GM21529 (cell line): ENCODE measurements around the gene SLC35A3.
"Not testable (repeated sequence)": the region's sequence is repeated elsewhere in the genome, so short reads cannot be mapped to it uniquely, and the experiment has no call there.

ENCODE experiments used
- ATAC-seq: cut with Tn5 transposase; IDR thresholded peaks from one replicate; pipeline ENCODE4 v1.9.1; 2021; ENCODE audit not compliant: unreplicated experiment

SLC35A3 gene

DNA sequence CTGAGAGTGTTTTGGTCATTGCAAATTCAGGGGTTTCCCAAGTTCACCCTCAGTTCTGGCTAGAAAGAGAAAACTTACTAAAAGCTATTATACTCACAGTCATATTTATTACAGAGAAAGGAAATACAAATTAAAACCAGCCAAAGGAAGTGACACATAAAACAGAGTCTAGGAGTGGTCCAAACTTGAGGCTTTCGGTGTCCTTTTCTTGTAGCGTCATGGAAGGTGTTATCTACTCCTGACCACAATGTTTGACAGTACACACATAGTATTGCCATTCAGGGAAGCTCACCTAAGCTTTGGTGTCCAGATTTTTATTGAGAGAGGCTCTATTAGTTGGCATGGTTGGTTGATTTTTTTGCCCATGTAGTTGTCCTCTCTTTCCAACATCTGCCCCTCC, 59.0 kb downstream of the SLC35A3 start:
- no peak for ATAC-seq

DNA sequence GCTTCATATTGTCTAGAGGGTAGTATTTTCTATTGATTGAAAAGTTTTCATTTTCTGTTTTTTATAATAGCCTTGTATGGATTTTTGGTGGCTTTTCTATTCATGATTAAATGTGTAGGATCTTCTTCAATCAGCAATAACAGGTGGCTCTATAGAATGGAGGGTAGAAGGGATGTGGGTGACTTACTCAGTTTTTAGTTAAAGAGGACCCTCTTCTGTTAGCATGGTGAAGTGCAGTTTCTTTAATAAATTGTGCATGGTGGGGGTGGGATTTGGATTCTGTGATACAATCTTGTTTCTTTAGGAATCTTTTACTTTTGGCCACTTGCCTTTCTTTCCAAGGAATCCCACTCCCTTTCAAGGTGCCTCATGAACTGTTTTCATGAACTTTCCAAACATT, 64.7 kb downstream of the SLC35A3 start:
- no peak for ATAC-seq

DNA sequence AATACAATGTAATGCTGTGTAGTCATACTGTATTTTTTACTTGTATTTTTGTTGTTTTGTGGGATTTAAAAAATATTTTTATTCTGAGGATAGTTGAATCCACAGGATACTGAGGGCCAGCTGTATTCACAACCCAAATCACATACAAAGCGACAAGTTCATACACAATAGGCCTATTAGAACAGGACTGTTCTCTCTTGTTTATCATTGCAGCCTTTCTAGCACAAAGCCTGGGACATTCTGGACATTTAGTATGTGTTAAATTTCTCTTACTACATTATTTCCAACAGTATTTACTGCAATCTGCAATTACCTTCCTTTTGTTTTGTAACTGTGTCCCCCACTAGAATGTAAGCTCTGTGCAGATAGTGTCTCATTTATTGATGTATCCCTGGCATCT, 65.4 kb downstream of the SLC35A3 start:
- ATAC-seq: no peak

DNA sequence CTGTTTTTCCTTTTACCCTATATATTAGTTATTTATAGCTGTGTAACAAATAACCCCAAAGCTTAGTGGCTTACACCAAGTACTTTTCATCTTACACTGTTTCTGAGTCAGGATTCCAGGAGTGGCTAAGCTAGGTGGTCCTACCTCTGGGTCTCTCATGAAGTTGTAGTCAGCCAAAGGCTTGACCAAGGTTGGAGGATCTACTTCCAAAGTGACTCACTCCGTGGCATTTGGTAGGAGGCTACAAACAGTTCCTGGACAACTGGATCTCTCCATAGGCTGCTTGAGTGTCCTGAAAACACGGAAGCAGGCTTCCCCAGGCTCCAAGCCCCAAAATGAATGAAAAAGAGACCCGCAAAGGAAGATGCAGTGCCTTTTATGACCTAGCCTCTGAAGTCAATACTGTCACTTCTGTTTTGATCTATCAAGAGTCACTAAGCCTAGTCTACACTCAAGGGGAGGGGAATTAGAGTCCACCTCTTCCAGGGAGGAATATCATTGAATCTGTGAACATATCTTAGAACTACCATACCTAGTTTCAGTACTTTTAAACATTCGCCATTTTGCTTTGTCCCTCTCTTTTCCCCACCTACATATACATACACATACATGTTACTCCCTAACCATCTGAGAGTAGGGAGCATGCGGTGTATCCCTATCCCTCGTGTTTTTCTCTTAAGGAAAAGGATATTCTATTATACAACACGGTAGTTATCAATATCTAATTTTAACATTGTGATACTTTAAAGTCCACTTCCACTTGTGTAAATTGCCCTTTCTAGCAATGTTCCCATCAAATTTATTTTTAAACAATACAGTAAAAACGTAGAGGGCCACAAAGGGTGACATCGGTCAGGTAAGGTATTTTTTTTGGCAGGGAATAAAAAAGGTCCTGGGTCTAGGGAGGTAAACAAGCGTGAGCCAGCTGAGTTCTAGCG, 67.2 kb downstream of the SLC35A3 start:
- peak; percentile 0 for ATAC-seq

DNA sequence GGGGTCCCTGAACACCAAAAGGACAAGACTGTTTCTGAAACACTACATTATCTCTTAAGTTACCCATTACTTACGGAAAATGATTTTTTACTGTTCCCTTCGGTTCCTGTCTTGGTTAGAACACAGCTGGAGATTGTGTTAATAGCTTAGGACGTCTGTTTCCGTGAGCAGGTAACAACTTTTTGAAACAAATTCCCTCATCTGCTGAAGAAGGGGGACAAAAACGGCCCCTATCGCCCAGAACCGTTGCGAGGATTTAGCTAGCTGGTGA, 67.8 kb downstream of the SLC35A3 start:
- no peak for ATAC-seq

- ATAC-seq: peak; percentile 79
Observed at GRCh38 chr1:100037927-100038659, 68.3 kb downstream of the SLC35A3 start.

DNA sequence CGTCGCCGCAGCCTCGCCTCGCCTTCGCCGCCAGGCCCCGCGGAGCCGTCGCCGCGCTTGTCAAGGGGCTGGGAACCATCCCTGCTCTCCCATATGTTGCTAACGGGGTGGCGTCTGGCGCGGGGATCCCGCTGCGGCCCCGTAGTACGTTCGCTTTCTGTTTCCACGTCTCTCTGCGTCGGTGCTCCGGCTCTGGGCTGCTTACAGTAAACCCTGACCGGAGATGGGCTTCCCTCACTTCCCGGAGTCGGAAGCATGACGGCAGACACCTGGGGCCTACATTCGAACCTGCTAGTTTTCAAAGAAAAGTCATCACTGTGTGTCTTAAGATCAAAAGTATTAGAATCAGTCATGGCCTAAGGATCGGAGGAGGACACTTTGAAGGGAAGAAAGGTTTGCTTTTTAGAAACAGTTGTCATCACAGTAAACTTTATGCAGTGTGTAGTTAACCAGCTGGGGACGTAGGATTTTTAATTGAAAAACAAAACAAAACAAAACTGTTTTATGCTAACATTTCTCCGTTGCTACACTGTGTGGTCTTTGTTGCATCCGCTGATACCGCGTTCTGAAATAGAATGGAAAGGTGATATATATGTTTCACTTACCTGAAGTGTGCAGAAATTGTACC, 69.0 kb downstream of the SLC35A3 start:
- peak; percentile 58 for ATAC-seq

DNA sequence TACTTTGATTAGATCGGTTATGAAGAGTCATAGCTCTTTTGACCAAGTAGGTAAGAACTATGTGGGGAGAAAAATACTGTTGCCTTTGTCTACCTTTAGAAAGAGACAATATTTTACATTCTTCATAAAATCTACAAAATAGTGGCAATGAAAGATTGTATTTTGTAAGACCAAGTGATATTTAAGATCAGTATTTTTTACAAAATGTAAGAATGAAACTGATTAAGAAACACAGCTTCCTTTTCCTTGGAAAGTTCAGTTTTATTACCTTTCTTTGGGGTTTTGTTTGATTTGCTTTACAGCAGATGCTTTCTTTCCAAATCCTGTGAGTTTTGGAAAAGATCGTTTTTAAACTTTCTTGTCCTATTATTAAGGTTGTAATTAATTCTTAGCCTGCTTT, 69.8 kb downstream of the SLC35A3 start:
- ATAC-seq: no peak

- ATAC-seq: no peak
Observed at GRCh38 chr1:100045206-100045605, 75.4 kb downstream of the SLC35A3 start.

DNA sequence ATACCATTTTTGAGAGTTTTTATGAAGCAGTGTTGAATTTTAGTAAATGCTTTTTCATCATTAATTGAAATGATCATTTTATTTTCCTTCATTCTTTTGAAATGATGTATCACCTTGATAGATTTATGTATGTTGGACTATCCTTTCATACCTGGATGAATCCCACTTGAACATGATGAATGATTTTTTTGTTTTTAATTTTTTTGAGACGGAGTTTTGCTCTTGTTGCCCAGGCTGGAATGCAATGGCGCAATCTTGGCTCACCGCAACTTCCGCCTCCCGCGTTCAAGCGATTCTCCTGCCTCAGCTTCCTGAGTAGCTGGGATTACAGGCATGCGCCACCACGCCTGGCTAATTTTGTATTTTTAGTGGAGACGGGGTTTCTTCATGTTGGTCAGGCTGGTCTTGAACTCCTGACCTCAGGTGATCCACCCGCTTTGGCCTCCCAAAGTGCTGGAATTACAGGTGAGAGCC, 77.5 kb downstream of the SLC35A3 start:
- not testable (repeated sequence) for ATAC-seq

- no peak for ATAC-seq
Observed at GRCh38 chr1:100050139-100050538, 80.3 kb downstream of the SLC35A3 start.

- ATAC-seq: no peak
Observed at GRCh38 chr1:100051401-100051800, 81.6 kb downstream of the SLC35A3 start.

DNA sequence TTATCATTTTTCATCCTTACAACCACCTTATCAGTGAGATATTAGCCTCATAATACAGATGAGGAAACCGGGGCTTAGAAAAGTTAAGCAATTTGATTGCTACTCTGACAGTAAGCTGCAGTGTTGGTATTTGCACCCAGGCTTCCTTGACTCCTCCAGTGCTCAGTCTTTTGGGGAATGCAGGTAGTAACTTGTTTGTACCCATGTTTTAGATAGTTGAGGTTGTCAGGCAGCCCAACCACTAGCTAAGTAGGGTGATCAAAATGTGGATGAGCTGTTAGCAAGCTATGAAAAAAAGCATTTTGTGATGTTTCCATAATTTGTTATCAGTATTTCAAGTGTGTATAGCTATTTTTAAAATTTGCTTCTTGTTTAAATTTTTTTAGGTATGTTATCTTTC, 82.1 kb downstream of the SLC35A3 start:
- no peak for ATAC-seq

DNA sequence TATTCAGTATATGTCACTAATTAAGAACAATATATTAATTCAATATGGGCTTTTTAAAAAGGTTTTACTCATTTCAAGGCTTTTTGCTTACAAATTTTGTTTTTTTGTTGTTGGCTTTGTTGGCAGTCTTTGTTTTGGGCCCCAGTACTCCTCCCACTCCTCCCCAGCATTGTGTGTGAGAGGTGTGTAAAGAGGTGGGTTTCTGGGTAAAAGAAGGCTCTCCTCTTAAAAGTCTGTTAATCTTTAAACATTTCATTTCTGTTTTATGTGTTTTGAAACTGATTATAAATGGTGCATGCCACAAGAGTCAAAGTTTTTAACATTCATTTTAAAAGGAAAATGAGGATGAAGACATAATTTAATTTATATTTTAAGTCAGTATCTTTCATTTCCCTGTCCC, 83.3 kb downstream of the SLC35A3 start:
- ATAC-seq: no peak

- ATAC-seq: no peak
Observed at GRCh38 chr1:100053727-100054126, 83.9 kb downstream of the SLC35A3 start.

DNA sequence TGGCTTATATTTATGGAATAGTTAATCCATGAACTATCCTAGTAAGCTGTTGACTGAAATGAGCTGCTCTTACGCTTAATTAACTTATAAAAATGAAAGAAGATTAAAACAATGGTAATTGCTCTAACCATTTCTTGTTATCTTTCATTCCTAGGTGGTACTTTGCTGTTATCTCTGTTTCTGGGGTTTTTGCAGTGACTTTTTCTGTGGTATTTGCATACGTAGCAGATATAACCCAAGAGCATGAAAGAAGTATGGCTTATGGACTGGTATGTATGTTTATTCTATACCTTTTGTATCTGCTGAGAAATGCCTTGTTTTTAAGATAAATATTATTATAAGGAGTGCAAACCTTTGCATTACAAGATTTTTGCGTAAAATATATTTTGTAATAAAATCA, 91.9 kb downstream of the SLC35A3 start:
- ATAC-seq: no peak

DNA sequence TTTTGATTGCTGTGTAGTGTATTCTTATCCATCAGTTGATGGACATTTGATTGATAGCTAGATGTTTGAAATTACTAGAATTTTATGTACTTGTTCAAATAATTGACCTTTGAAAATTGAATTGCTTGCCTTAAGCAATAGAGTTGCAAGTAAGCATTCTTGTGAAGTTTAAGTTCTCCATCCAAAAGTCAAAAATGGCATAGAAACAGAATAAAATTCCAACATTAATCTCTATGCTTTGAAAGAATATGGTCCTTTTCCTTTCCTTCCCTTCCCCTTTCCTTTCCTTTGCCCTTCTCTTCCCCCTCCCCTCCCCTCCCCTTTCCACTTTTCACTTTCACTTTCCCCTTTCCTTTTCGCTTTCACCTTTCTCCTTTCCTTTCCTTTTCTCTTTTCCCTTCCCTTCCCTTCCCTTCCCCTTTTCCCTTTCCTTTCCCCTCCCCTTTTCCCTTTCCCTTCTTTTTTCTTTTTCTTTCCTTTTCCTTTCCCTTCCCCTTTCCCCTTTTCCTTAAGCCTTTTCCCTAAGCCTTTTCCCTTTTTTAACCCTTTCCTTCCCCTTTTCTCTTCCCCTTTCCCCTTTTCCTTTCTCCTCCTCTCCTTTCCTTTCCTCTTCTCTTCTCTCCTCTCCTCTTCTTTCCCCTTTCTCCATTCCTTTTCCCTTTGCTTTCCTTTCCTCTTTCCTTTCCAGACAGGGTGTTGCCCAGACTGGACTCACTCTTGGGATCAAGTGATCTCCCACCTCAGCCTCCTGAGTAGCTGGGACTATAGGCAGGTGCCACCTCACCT, 95.6 kb downstream of the SLC35A3 start:
- no peak for ATAC-seq

DNA sequence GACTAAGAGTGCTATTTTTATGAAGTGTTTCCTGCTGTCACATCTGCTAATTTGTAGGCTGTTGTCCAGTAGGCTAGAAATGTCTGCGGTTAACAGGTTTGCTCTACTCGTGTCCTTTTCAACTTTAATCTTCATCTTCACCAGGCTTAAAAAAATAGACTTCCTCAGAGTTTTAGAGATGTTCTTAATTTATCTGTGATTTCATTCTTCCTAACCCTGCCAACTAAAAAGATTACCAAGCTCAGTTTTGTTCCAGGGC, 96.1 kb downstream of the SLC35A3 start:
- ATAC-seq: no peak

DNA sequence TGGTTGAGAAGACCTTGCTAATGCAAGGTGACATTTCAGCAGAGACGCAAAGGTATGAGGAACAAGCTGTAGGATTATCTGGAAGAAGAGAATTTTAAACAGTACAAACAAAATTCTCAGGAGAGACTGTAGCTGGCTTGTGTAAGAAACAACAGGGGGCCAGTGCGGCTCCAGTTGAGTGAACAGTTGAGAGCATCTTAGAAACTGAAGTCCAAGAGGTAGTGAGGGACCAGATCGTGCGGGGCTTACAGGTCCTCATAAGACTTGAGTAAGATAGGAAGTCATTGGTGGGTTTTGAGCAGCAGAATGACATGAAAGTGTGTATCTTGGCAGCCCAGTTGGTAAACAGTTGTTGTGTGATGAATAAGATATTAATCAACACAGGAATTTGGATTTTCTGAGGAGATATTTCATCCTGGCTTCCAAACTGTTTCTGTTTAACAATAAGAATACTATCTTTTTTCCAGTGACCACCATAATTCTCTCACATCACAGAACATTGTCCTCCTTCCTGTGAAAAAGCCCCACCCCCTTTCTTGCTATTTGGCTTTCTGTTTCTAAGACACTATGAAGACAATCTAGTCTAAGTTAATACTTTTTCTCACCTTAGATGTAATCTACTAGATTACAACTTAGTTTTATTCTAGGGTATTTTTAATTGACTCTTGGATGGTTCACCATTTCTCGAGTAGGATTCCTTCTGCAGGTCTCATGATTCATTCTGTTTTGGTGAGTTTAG, 100.6 kb downstream of the SLC35A3 start:
- no peak for ATAC-seq

DNA sequence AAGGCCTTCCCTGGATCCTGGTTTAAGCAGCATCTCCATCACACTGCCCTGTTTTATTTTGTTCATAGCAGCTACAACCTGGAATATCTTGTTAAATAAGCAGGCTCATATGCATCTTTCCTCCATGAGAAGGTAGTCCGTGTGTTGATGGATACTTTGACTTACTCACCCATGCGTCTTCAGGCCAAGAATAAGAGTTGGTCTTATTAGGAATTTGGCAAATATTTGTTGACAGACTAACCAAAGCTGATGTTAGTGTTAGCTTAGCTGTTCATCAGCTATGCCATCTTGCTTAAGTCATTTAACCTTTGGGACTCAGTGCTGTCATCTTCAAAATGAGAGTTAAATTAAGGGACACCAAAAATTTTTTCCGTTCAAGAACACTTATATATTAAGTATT, 103.7 kb downstream of the SLC35A3 start:
- no peak for ATAC-seq
